Measurements from ENCODE around the gene AFAP1.

The AFAP1 gene

DNA sequence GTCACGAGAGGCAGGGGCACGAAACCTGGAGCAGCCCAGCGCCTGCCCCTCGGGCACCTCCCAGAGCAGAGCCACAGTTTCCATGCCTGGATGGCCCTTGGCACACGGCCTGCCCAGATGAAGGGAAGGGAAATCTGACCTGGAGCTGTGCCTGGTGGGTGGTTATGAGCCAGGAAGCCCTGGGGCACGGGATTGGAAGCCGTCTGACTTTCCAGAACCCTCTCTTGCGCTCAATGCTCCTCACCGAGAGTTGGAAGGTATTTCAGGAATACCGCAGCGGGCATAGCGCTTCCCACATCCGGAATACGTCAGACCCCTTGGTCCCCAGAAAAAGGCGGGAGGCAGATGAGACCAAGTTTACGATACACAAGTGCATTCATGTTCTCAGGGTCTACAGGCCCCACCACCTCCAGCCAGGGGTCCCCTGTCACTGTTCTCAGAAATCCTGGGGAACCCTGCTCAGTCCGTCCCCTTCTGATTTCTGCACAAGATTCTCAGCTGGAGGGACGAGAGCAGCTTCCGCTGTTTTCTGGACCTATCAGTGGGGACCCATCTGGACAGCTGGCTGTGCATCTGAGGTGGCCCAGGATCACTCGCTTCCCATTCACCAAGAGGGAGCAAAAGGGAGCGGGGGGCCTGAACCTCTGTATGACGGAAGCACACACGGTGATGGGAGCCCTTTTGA is 172.9 kb downstream of the AFAP1 start:
- Histone ChIP-seq H3K27me3 (ENCODE audit: control insufficient read depth in 1 of 2, insufficient read depth in 2 of 2, low read length in 2 of 2) (no peaks in the 10 kb centered on the region), H3K4me1 (ENCODE audit: control insufficient read depth, insufficient read depth, low read length) (peaks cover 40% of the 10 kb centered on the region), H3K36me3 (ENCODE audit: control insufficient read depth in 2 of 2, insufficient read depth in 2 of 2, low read length in 2 of 2) (peaks cover 23 to 40% of the 10 kb centered on the region in 2 donors), H3K4me3 (ENCODE audit: low read length in 2 of 2) (no peak overlapping the region), H3K9me3 (ENCODE audit: control insufficient read depth in 2 of 2, low read length in 2 of 2) (no peaks in the 10 kb centered on the region), H3K27ac (ENCODE audit: low read length) (peak overlapping the region; percentile 24), H3K9ac (ENCODE audit: low read length in 2 of 2) (no peak overlapping the region)

DNA sequence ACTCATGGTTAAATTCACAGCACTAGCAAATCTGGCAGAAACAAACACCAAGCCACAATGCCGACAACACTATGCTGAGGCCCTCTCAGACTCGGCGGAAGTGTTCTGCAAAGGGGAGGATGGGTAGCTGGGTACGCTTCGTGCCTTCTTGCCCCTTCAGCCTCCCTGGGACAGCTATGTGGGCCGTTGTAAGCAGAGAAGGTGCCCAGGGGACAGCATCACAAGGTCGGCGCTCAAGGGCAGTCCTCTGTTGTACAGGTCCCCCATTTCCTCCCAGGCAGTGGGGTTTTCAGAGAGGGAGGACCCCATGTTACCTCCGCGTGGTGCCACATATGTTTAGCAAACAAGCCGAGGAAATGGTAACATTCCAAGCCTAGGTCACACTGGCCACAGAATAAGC is 173.6 kb downstream of the AFAP1 start:
- Histone ChIP-seq H3K27me3 (ENCODE audit: control insufficient read depth in 1 of 2, insufficient read depth in 2 of 2, low read length in 2 of 2) (no peaks in the 10 kb centered on the region), H3K4me3 (ENCODE audit: low read length in 2 of 2) (no peak overlapping the region), H3K27ac (ENCODE audit: low read length) (no peak overlapping the region), H3K4me1 (ENCODE audit: control insufficient read depth, insufficient read depth, low read length) (peaks cover 36% of the 10 kb centered on the region), H3K9ac (ENCODE audit: low read length in 2 of 2) (no peak overlapping the region), H3K36me3 (ENCODE audit: control insufficient read depth in 2 of 2, insufficient read depth in 2 of 2, low read length in 2 of 2) (peaks cover 25 to 40% of the 10 kb centered on the region in 2 donors), H3K9me3 (ENCODE audit: control insufficient read depth in 2 of 2, low read length in 2 of 2) (no peaks in the 10 kb centered on the region)

DNA sequence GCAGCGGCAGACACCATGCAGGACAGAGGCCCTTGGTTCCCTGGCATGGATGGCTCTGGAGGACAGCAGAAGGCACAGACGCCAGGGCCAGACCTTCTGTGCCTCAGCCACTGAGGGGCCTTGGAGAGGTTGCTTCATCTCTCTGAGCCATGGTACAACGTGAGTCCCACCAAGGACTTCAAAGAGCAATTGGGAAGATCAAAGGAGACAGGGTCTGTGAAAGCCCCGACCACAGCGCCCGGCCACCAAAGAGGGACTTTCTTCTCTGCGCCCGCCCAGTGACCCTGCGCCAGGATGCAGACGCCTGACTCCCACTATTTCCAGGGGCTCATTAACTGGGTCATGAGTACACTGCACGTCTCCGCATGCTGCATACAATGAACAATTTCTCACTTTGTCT is 174.0 kb downstream of the AFAP1 start:
- no peaks in the 10 kb centered on the region for H3K27me3 ChIP-seq (ENCODE audit: control insufficient read depth in 1 of 2, insufficient read depth in 2 of 2, low read length in 2 of 2)
- H3K9ac ChIP-seq (ENCODE audit: low read length in 2 of 2) = no peak overlapping the region
- H3K27ac ChIP-seq (ENCODE audit: low read length) = no peak overlapping the region
- H3K4me3 ChIP-seq (ENCODE audit: low read length in 2 of 2) = no peak overlapping the region
- H3K9me3 ChIP-seq (ENCODE audit: control insufficient read depth in 2 of 2, low read length in 2 of 2) = no peaks in the 10 kb centered on the region
- peaks cover 25 to 37% of the 10 kb centered on the region in 2 donors for H3K36me3 ChIP-seq (ENCODE audit: control insufficient read depth in 2 of 2, insufficient read depth in 2 of 2, low read length in 2 of 2)
- peaks cover 35% of the 10 kb centered on the region for H3K4me1 ChIP-seq (ENCODE audit: control insufficient read depth, insufficient read depth, low read length)

DNA sequence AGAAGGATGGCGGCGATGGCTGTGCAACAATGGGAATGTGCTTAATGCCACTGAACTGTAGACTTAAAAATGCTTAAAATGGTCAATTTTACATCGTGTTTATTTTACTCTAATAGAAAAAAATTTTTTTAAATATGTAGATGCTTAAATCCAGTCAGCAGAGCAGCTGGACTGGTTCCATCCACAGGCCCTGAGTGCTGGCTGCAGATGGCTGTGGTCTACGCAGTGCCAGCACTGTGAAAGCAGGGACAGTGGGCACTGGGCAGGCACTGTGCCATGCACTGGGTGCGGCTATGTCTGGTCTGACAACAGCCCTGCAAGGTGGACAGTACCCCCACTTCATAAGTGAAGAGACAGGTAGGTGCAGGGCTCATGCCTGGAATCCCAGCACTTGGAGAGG is 175.2 kb downstream of the AFAP1 start:
- no peaks in the 10 kb centered on the region for H3K27me3 ChIP-seq (ENCODE audit: control insufficient read depth in 1 of 2, insufficient read depth in 2 of 2, low read length in 2 of 2)
- peaks cover 28% of the 10 kb centered on the region for H3K4me1 ChIP-seq (ENCODE audit: control insufficient read depth, insufficient read depth, low read length)
- H3K36me3 ChIP-seq (ENCODE audit: control insufficient read depth in 2 of 2, insufficient read depth in 2 of 2, low read length in 2 of 2) = peaks cover 21 to 34% of the 10 kb centered on the region in 2 donors
- no peaks in the 10 kb centered on the region for H3K9me3 ChIP-seq (ENCODE audit: control insufficient read depth in 2 of 2, low read length in 2 of 2)
- no peak overlapping the region for H3K9ac ChIP-seq (ENCODE audit: low read length in 2 of 2)
- no peak overlapping the region for H3K4me3 ChIP-seq (ENCODE audit: low read length in 2 of 2)
- H3K27ac ChIP-seq (ENCODE audit: low read length) = no peak overlapping the region

DNA sequence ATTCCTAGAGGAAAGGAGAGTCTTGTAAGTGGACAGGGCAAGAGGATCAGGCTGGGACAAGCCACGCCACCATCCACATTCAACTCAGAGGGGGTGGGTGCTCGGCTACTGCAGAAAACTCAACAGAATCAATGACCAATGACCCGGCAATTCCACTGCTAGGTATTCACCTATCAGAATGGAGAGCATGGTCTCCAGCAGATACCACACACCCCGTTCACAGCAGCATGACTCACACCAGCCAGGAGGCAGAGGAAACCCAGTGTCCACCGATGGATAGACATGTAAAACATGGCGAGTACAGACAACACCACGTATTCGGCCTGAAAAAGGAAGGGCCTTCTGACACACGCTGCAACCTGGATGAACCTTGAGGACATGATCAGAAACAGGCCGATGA is 175.9 kb downstream of the AFAP1 start:
- H3K9me3 ChIP-seq (ENCODE audit: control insufficient read depth in 2 of 2, low read length in 2 of 2) = no peaks in the 10 kb centered on the region
- H3K27me3 ChIP-seq (ENCODE audit: control insufficient read depth in 1 of 2, insufficient read depth in 2 of 2, low read length in 2 of 2) = no peaks in the 10 kb centered on the region
- H3K9ac ChIP-seq (ENCODE audit: low read length in 2 of 2) = no peak overlapping the region
- H3K27ac ChIP-seq (ENCODE audit: low read length) = no peak overlapping the region
- no peak overlapping the region for H3K4me3 ChIP-seq (ENCODE audit: low read length in 2 of 2)
- peaks cover 19 to 33% of the 10 kb centered on the region in 2 donors for H3K36me3 ChIP-seq (ENCODE audit: control insufficient read depth in 2 of 2, insufficient read depth in 2 of 2, low read length in 2 of 2)
- peaks cover 22% of the 10 kb centered on the region for H3K4me1 ChIP-seq (ENCODE audit: control insufficient read depth, insufficient read depth, low read length)

DNA sequence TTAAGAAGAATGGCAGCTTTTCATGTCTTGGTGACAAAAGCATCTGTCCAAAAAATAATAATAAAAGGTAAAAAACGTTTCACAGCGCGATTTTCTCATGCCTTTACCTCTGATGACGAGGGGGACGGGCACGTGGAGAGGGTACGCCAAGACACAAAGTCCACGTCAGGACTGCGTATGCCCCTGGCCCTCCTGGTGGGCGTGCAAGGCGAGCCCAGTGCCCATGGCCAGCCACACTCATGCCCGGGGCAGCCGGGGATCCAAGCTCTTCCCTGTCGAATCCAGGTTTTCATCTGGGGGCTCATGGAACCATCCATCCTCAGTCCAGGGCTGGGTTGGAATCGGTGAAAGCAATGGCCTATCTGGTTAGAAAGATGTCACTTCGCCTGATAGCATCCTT is 176.6 kb downstream of the AFAP1 start:
- Histone ChIP-seq H3K36me3 (ENCODE audit: control insufficient read depth in 2 of 2, insufficient read depth in 2 of 2, low read length in 2 of 2) (peaks cover 13 to 31% of the 10 kb centered on the region in 2 donors), H3K27ac (ENCODE audit: low read length) (no peak overlapping the region)

DNA sequence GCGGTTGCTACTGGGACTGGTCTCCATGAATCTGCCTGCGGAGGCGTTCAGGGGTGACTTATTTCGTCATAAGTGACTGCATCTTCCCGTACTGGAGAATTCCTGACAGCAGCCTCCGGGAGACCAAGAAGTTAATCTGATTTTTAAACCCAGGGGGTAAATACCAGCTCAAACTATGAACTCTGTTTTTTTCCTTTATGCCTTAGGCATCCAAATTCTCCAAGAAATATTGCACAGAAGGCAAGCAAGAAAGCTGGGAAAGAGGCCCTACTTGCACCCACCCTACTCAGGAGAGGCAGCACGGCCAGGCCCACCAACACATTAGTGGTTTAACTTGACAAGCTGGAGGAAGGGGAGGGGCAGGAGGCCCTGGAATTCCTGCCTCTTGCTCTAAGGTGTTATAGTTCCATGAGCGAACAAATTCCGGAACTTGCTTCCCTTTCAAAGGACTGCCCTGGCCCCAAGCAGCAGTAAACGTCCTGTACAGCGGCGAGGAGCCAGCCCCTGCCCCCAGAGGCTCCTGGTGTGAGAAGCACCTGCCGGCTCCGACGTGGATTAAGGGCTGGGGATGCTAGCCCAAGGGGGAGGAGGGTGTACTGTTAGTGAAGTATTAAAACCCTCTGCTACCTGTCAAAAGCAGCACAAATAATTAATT is 177.2 kb downstream of the AFAP1 start:
- Histone ChIP-seq H3K27ac (ENCODE audit: low read length) (peak overlapping the region; percentile 37), H3K9ac (ENCODE audit: low read length in 2 of 2) (no peak overlapping the region), H3K27me3 (ENCODE audit: control insufficient read depth in 1 of 2, insufficient read depth in 2 of 2, low read length in 2 of 2) (no peaks in the 10 kb centered on the region), H3K4me1 (ENCODE audit: control insufficient read depth, insufficient read depth, low read length) (peaks cover 28% of the 10 kb centered on the region), H3K9me3 (ENCODE audit: control insufficient read depth in 2 of 2, low read length in 2 of 2) (no peaks in the 10 kb centered on the region), H3K36me3 (ENCODE audit: control insufficient read depth in 2 of 2, insufficient read depth in 2 of 2, low read length in 2 of 2) (peaks cover 13 to 26% of the 10 kb centered on the region in 2 donors), H3K4me3 (ENCODE audit: low read length in 2 of 2) (no peak overlapping the region)

More for the DNA sequence above, 176.6 kb downstream of the AFAP1 start:
- H3K27me3 ChIP-seq (ENCODE audit: control insufficient read depth in 1 of 2, insufficient read depth in 2 of 2, low read length in 2 of 2) = no peaks in the 10 kb centered on the region
- H3K9ac ChIP-seq (ENCODE audit: low read length in 2 of 2) = no peak overlapping the region
- H3K4me3 ChIP-seq (ENCODE audit: low read length in 2 of 2) = no peak overlapping the region
- H3K4me1 ChIP-seq (ENCODE audit: control insufficient read depth, insufficient read depth, low read length) = peaks cover 25% of the 10 kb centered on the region
- no peaks in the 10 kb centered on the region for H3K9me3 ChIP-seq (ENCODE audit: control insufficient read depth in 2 of 2, low read length in 2 of 2)

DNA sequence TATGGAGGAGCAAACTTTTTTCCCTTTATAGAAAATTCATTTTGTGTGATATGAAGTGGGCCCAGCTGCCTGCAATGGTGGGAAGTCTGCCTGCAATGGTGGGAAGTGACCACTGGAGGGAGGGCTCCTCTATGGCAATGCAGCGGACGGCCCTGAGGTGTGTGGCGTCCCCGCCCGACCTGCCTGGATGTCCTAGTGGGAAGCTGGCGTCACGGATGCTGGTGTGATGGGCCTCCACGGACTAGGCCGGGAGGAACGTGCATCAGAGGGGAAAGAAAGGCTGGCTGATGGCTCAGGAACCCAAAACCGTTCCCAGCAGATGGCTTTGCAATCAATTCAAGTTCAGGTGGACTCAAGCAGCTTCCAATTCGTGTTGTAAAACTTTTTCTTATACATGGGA is 177.9 kb downstream of the AFAP1 start:
- no peaks in the 10 kb centered on the region for H3K27me3 ChIP-seq (ENCODE audit: control insufficient read depth in 1 of 2, insufficient read depth in 2 of 2, low read length in 2 of 2)
- no peak overlapping the region for H3K4me3 ChIP-seq (ENCODE audit: low read length in 2 of 2)
- H3K36me3 ChIP-seq (ENCODE audit: control insufficient read depth in 2 of 2, insufficient read depth in 2 of 2, low read length in 2 of 2) = peaks cover 13 to 25% of the 10 kb centered on the region in 2 donors
- peak overlapping the region in 1 of 2 donors; percentile 9 for H3K9ac ChIP-seq (ENCODE audit: low read length in 2 of 2)
- H3K4me1 ChIP-seq (ENCODE audit: control insufficient read depth, insufficient read depth, low read length) = peaks cover 26% of the 10 kb centered on the region
- no peaks in the 10 kb centered on the region for H3K9me3 ChIP-seq (ENCODE audit: control insufficient read depth in 2 of 2, low read length in 2 of 2)
- H3K27ac ChIP-seq (ENCODE audit: low read length) = peak overlapping the region; percentile 37

DNA sequence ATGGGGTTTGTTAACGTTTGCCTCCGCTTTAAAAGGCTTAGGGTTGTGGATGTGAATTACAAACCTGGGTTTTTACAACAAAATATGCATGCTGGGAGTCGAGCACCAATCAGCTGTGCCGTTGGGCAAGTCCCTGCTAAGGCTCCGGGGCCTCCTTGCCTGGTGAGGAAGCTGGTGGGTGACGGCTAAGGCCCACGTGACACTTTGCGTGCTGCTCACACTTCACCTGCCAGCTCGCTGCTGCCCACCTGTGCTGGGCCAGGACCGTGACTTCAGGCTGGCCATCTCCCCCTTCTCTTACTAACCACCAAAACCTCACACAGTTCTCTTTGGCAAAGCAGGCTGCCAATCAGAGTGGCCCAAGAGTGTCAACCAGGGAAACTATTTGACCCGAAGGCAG is 178.3 kb downstream of the AFAP1 start:
- H3K9ac ChIP-seq (ENCODE audit: low read length in 2 of 2) = no peak overlapping the region

DNA sequence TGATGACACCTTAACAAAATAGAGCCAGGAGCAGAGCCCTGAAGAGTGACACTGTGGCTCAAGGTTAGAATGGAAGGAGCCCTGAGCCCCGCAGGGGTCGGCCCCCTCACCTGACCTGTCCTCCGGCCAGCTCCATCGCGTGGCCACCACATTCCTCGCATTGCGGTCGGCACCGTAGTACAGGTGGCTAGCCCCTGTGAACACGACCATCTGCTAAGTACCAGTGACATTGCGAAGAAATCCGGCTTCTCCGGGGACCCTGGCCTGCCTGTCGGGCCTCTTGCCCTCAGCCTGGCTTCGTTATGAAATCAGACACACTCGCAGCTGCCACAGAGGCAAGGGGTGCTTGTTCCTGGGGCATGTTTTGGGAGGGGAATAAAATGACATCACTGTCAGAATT is 179.0 kb downstream of the AFAP1 start:
- Histone ChIP-seq H3K27ac (ENCODE audit: low read length) (no peak overlapping the region), H3K36me3 (ENCODE audit: control insufficient read depth in 2 of 2, insufficient read depth in 2 of 2, low read length in 2 of 2) (peaks cover 13 to 23% of the 10 kb centered on the region in 2 donors), H3K4me3 (ENCODE audit: low read length in 2 of 2) (no peak overlapping the region), H3K4me1 (ENCODE audit: control insufficient read depth, insufficient read depth, low read length) (peaks cover 18% of the 10 kb centered on the region), H3K9me3 (ENCODE audit: control insufficient read depth in 2 of 2, low read length in 2 of 2) (no peaks in the 10 kb centered on the region), H3K9ac (ENCODE audit: low read length in 2 of 2) (no peak overlapping the region), H3K27me3 (ENCODE audit: control insufficient read depth in 1 of 2, insufficient read depth in 2 of 2, low read length in 2 of 2) (no peaks in the 10 kb centered on the region)

More for the DNA sequence above, 178.3 kb downstream of the AFAP1 start:
- Histone ChIP-seq H3K4me1 (ENCODE audit: control insufficient read depth, insufficient read depth, low read length) (peaks cover 23% of the 10 kb centered on the region), H3K4me3 (ENCODE audit: low read length in 2 of 2) (no peak overlapping the region), H3K27me3 (ENCODE audit: control insufficient read depth in 1 of 2, insufficient read depth in 2 of 2, low read length in 2 of 2) (no peaks in the 10 kb centered on the region), H3K36me3 (ENCODE audit: control insufficient read depth in 2 of 2, insufficient read depth in 2 of 2, low read length in 2 of 2) (peaks cover 13 to 23% of the 10 kb centered on the region in 2 donors), H3K9me3 (ENCODE audit: control insufficient read depth in 2 of 2, low read length in 2 of 2) (no peaks in the 10 kb centered on the region), H3K27ac (ENCODE audit: low read length) (peak overlapping the region; percentile 37)

DNA sequence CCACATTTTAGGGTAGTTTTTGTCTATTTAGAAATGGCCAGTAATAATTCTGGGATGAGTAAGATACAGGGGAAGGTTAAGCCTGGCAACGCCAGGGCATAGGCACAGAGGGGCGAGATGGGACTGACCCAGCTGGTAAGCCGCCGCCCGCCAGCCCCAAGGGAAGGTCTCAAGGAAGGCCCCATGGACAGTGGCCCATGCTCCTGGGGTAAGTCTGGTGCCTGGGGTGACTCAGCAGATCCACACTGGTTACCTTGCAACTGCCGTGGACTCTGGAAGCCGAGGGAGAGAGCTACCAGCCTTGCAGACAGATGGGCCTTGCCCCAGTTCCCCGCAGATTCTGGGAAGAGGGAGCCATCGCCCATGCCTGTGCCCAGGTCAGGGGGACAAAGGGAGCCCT is 179.4 kb downstream of the AFAP1 start:
- Histone ChIP-seq H3K36me3 (ENCODE audit: control insufficient read depth in 2 of 2, insufficient read depth in 2 of 2, low read length in 2 of 2) (peaks cover 10 to 22% of the 10 kb centered on the region in 2 donors), H3K27me3 (ENCODE audit: control insufficient read depth in 1 of 2, insufficient read depth in 2 of 2, low read length in 2 of 2) (no peaks in the 10 kb centered on the region), H3K27ac (ENCODE audit: low read length) (no peak overlapping the region)

More for the DNA sequence above, 179.4 kb downstream of the AFAP1 start:
- Histone ChIP-seq H3K4me3 (ENCODE audit: low read length in 2 of 2) (no peak overlapping the region), H3K9ac (ENCODE audit: low read length in 2 of 2) (no peak overlapping the region), H3K4me1 (ENCODE audit: control insufficient read depth, insufficient read depth, low read length) (peaks cover 21% of the 10 kb centered on the region), H3K9me3 (ENCODE audit: control insufficient read depth in 2 of 2, low read length in 2 of 2) (no peaks in the 10 kb centered on the region)
